Motor neuron (in vitro differentiated cells): Measurements from ENCODE around the gene ZSWIM4. TPM values are rescaled to one million over a fixed set of nuclear protein-coding genes. Genes with fewer than 3 reads are reported as not detected.

ENCODE experiments used
- total RNA-seq, 8 experiments: library from RNA; unstranded; fragments of 300-600 nt; gene quantifications; 2 replicates each; pipeline versions ENCODE4 v1.2.3 to v1.2.4, GENCODE V29; 2022

Gene ZSWIM4
- total RNA-seq, 8 experiments from 2014 or later, result 1.2 to 14.5 (median 8.6) TPM

Other genes with a start within 250 kb of the ZSWIM4 start
- 10 to 100 TPM; 12.2 to 40.1 (median 20.5) TPM for gene MRI1, start 30.9 kb upstream of the ZSWIM4 start, total RNA-seq
- 100 to 1,000 TPM; 122 to 265 (median 152) TPM for gene C19orf53, start 21.0 kb upstream of the ZSWIM4 start, total RNA-seq
- 10 to 100 TPM in 1 of 8 experiments, 1 to 10 TPM in 5, not detected in 2; 1.4 to 14.9 (median 3.7) TPM for gene NANOS3, start 81.7 kb downstream of the ZSWIM4 start, total RNA-seq
- 1 to 10 TPM in 7 of 8 experiments, under 1 TPM in 1; 0.51 to 5.2 (median 3.2) TPM for gene BRME1, start 110.7 kb downstream of the ZSWIM4 start, total RNA-seq
- 10 to 100 TPM in 4 of 8 experiments, 1 to 10 TPM in 4; 7.6 to 32.5 (median 10.1) TPM for gene CC2D1A, start 110.8 kb downstream of the ZSWIM4 start, total RNA-seq
- 1 to 10 TPM in 3 of 8 experiments, under 1 TPM in 5; 0.16 to 1.4 (median 0.89) TPM for gene PODNL1, start 143.0 kb downstream of the ZSWIM4 start, total RNA-seq
- 10 to 100 TPM in 7 of 8 experiments, 1 to 10 TPM in 1; 8.4 to 46.5 (median 22.9) TPM for gene DCAF15, start 157.1 kb downstream of the ZSWIM4 start, total RNA-seq
- 10 to 100 TPM in 4 of 8 experiments, 1 to 10 TPM in 4; 1.9 to 21.2 (median 8.7) TPM for gene RFX1, start 210.9 kb downstream of the ZSWIM4 start, total RNA-seq
- gene RLN3, start 232.7 kb downstream of the ZSWIM4 start, total RNA-seq, result not detected
- 1 to 10 TPM; 1.0 to 4.5 (median 2.0) TPM for gene IL27RA, start 236.3 kb downstream of the ZSWIM4 start, total RNA-seq